HG02840 (cell line): Measurements from ENCODE around the gene SLC44A5.
A peak's percentile ranks its signal among the peaks of the same experiment; 100 is the strongest.
"Not testable (repeated sequence)": the region's sequence is repeated elsewhere in the genome, so short reads cannot be mapped to it uniquely, and the experiment has no call there.

Source experiments
- ATAC-seq: cut with Tn5 transposase; IDR thresholded peaks from one replicate; pipeline ENCODE4 v1.9.1; 2021; ENCODE audit warnings: mild to moderate bottlenecking, moderate library complexity, moderate number of reproducible peaks; ENCODE audit not compliant: unreplicated experiment, low FRiP score

The SLC44A5 gene

GRCh38 chr1:75394386-75395139 lies 216.4 kb downstream of the SLC44A5 start:
- no peak for ATAC-seq

GRCh38 chr1:75392278-75392677 lies 218.6 kb downstream of the SLC44A5 start:
- peak; percentile 90 for ATAC-seq

- not testable (repeated sequence) for ATAC-seq
Measured at GRCh38 chr1:75375476-75376447, 235.2 kb downstream of the SLC44A5 start.

GRCh38 chr1:75373542-75374159 lies 237.3 kb downstream of the SLC44A5 start:
- no peak for ATAC-seq

- no peak for ATAC-seq
Measured at GRCh38 chr1:75366595-75366994, 244.3 kb downstream of the SLC44A5 start.

- ATAC-seq: no peak
Measured at GRCh38 chr1:75361260-75361659, 249.7 kb downstream of the SLC44A5 start.

- not testable (repeated sequence) for ATAC-seq
Measured at GRCh38 chr1:75354267-75354666, 256.6 kb downstream of the SLC44A5 start.

GRCh38 chr1:75353051-75353450 lies 257.9 kb downstream of the SLC44A5 start:
- ATAC-seq: no peak

- no peak for ATAC-seq
Measured at GRCh38 chr1:75345538-75346292, 265.2 kb downstream of the SLC44A5 start.

- ATAC-seq: no peak
Measured at GRCh38 chr1:75342786-75343185, 268.1 kb downstream of the SLC44A5 start.

- ATAC-seq: no peak
Measured at GRCh38 chr1:75341537-75341936, 269.4 kb downstream of the SLC44A5 start.

- ATAC-seq: peak; percentile 93
Measured at GRCh38 chr1:75338616-75339483, 272.1 kb downstream of the SLC44A5 start.

- ATAC-seq: no peak
Measured at GRCh38 chr1:75334876-75335389, 276.0 kb downstream of the SLC44A5 start.

GRCh38 chr1:75330624-75331023 lies 280.3 kb downstream of the SLC44A5 start:
- ATAC-seq: no peak

GRCh38 chr1:75328691-75329090 lies 282.2 kb downstream of the SLC44A5 start:
- no peak for ATAC-seq

- ATAC-seq: no peak
Measured at GRCh38 chr1:75327395-75327794, 283.5 kb downstream of the SLC44A5 start.

GRCh38 chr1:75317976-75318375 lies 292.9 kb downstream of the SLC44A5 start:
- no peak for ATAC-seq

- no peak for ATAC-seq
Measured at GRCh38 chr1:75316230-75316629, 294.7 kb downstream of the SLC44A5 start.

GRCh38 chr1:75312620-75313019 lies 298.3 kb downstream of the SLC44A5 start:
- ATAC-seq: no peak
